ENCODE results near the gene KLF5.

GRCh38 chr13:73096173-73096572 is 37.4 kb downstream of the KLF5 start:
- TF ChIP-seq POLR2AphosphoS5 (IDR thresholded peaks at IDR 0.05; ENCODE audit: borderline replicate concordance, low read depth, low read length) (no peak), EZH2 (IDR thresholded peaks at IDR 0.05) (no peak), FOXP2 (optimal IDR thresholded peaks at IDR 0.05; ENCODE audit: control extremely low read depth, extremely low read length, insufficient read depth) (no peak)
